ENCODE data around the gene MYRF. TPM values are rescaled to one million over a fixed set of nuclear protein-coding genes. Genes with fewer than 3 reads are reported as not detected.

Gene MYRF
- polyA plus RNA-seq, 1 experiment = 2.7 TPM

- no peak for DNase-seq (ENCODE audit: low read depth, low spot score)
- Histone ChIP-seq H3K27ac (ENCODE audit: low read depth, low read length) (no peak overlapping the region), H3K27me3 (ENCODE audit: control insufficient read depth, insufficient read depth, low read length) (peaks cover 13% of the 10 kb centered on the region), H3K9me3 (ENCODE audit: control insufficient read depth, insufficient read depth, low read length) (no peaks in the 10 kb centered on the region), H3K4me3 (ENCODE audit: low read depth, low read length) (no peak overlapping the region)
- no peak for TF ChIP-seq CTCF (IDR thresholded peaks at IDR 0.05; ENCODE audit: low read depth, low read length)
- CTCF ChIA-PET = interaction anchor here (2.3 kb wide), 1 partner anchor 16 kb away, joined by 18 read pairs; no protein-coding TSS in a partner anchor
- POLR2A ChIA-PET = interaction anchor here (0.5 to 1.6 kb wide), 2 partner anchors 16 to 229 kb away, joined by 6 to 10 read pairs; no protein-coding TSS in a partner anchor
These were observed 35.0 kb upstream of the MYRF start for GRCh38 chr11:61717286-61718033.

GRCh38 chr11:61718046-61718531 lies 34.3 kb upstream of the MYRF start:
- Histone ChIP-seq H3K9me3 (ENCODE audit: control insufficient read depth, insufficient read depth, low read length) (no peaks in the 10 kb centered on the region), H3K4me3 (ENCODE audit: low read depth, low read length) (peak overlapping the region; percentile 65), H3K27me3 (ENCODE audit: control insufficient read depth, insufficient read depth, low read length) (peaks cover 13% of the 10 kb centered on the region), H3K27ac (ENCODE audit: low read depth, low read length) (peak overlapping the region; percentile 31)
- no peak for TF ChIP-seq CTCF (IDR thresholded peaks at IDR 0.05; ENCODE audit: low read depth, low read length)
- POLR2A ChIA-PET = interaction anchor here (0.5 to 1.6 kb wide), 4 partner anchors 15 to 1069 kb away, joined by 3 to 10 read pairs (median 4); partner anchors contain the start of gene TMEM179B
- no peak for DNase-seq (ENCODE audit: low read depth, low spot score)
- CTCF ChIA-PET = interaction anchor here (0.8 to 2.3 kb wide), 6 partner anchors 15 to 272 kb away, joined by 3 to 18 read pairs (median 4); no protein-coding TSS in a partner anchor

- Histone ChIP-seq H3K27ac (ENCODE audit: low read depth, low read length) (peak overlapping the region; percentile 39), H3K9me3 (ENCODE audit: control insufficient read depth, insufficient read depth, low read length) (no peaks in the 10 kb centered on the region), H3K27me3 (ENCODE audit: control insufficient read depth, insufficient read depth, low read length) (peaks cover 13% of the 10 kb centered on the region), H3K4me3 (ENCODE audit: low read depth, low read length) (peak overlapping the region; percentile 65)
- peak; percentile 38 for DNase-seq (ENCODE audit: low read depth, low spot score)
- ChIA-PET CTCF (interaction anchor here (0.8 to 2.3 kb wide), 6 partner anchors 15 to 272 kb away, joined by 3 to 18 read pairs (median 4); no protein-coding TSS in a partner anchor), POLR2A (interaction anchor here (0.6 to 1.6 kb wide), 3 partner anchors 15 to 1069 kb away, joined by 3 to 10 read pairs (median 3); partner anchors contain the start of gene TMEM179B)
- TF ChIP-seq CTCF (IDR thresholded peaks at IDR 0.05; ENCODE audit: low read depth, low read length) = no peak
These were observed 33.7 kb upstream of the MYRF start for GRCh38 chr11:61718621-61719302.

- no peak for DNase-seq (ENCODE audit: low read depth, low spot score)
- Histone ChIP-seq H3K27me3 (ENCODE audit: control insufficient read depth, insufficient read depth, low read length) (peaks cover 10% of the 10 kb centered on the region), H3K27ac (ENCODE audit: low read depth, low read length) (no peak overlapping the region), H3K4me3 (ENCODE audit: low read depth, low read length) (no peak overlapping the region), H3K9me3 (ENCODE audit: control insufficient read depth, insufficient read depth, low read length) (no peaks in the 10 kb centered on the region)
- TF ChIP-seq CTCF (IDR thresholded peaks at IDR 0.05; ENCODE audit: low read depth, low read length) = no peak
- ChIA-PET POLR2A (no interaction called here), CTCF (interaction anchor here (0.6 to 2.3 kb wide), 4 partner anchors 14 to 439 kb away, joined by 3 to 18 read pairs (median 5); no protein-coding TSS in a partner anchor)
These were observed 32.5 kb upstream of the MYRF start for GRCh38 chr11:61719978-61720377.

All from AG04450 (cell line).